ENCODE data around the gene ITSN1.

- TF ChIP-seq CTCF (IDR thresholded peaks at IDR 0.05) = no peak
- TF ChIP-seq ZFX (IDR thresholded peaks at IDR 0.05; ENCODE audit: borderline replicate concordance) = no peak
Observed at GRCh38 chr21:33794596-33794995, 152.3 kb downstream of the ITSN1 start.
